Activated CD8-positive, alpha-beta memory T cell treated with anti-CD3 and anti-CD28 coated beads, Interleukin-2, amount 10 ng/mL, durations not matched to agents 7 days and 5 days (primary cell): ENCODE data around the gene BMP8B. TPM values are rescaled to one million over a fixed set of nuclear protein-coding genes. Genes with fewer than 3 reads are reported as not detected.

ENCODE experiments used
- ATAC-seq: fragments of 150-1000 bp; cut with Tn5 transposase; one replicate; pipeline ENCODE4 v1.10.0; 2021; ENCODE audit warnings: moderate library complexity
- CTCF ChIA-PET: fragments of 350-600 bp; sonication (Branson Sonifier 250); formaldehyde crosslinking; loops from one replicate; lab custom pipeline; 2021; ENCODE audit warnings: antibody characterized with exemption; lab: Charles Lee
- DNase-seq: peaks from one replicate; pipeline ENCODE4 v3.0.0-alpha.2; 2020
- H3K27ac Mint-ChIP-seq: one replicate; pipeline ENCODE4 v1.8.0; 2021; ENCODE audit warnings: mild to moderate bottlenecking, mixed read lengths
- H3K27me3 Mint-ChIP-seq: one replicate; pipeline ENCODE4 v1.8.0; 2021; ENCODE audit warnings: mixed read lengths
- H3K36me3 Mint-ChIP-seq: one replicate; pipeline ENCODE4 v1.8.0; 2021; ENCODE audit warnings: mild to moderate bottlenecking, mixed read lengths
- H3K4me1 Mint-ChIP-seq: one replicate; pipeline ENCODE4 v1.8.0; 2021; ENCODE audit warnings: mixed read lengths
- H3K4me3 Mint-ChIP-seq: one replicate; pipeline ENCODE4 v1.8.0; 2021; ENCODE audit warnings: mild to moderate bottlenecking, moderate library complexity, mixed read lengths
- H3K9me3 Mint-ChIP-seq: one replicate; pipeline ENCODE4 v1.8.0; 2022; ENCODE audit warnings: low read depth, mixed read lengths
- total RNA-seq, 2 experiments: library from RNA; stranded (reverse); gene quantifications; one replicate each; pipeline ENCODE4 v1.2.3, GENCODE V29; 2021

The BMP8B gene
- total RNA-seq, 2 experiments from 2014 or later = 0.47 to 0.61 TPM

GRCh38 chr1:39711104-39711965 is 77.3 kb downstream of the BMP8B start:
- ATAC-seq (no peak), DNase-seq (no peak)
- no peaks in the 10 kb centered on the region for H3K4me1 Mint-ChIP-seq
- CTCF ChIA-PET = interaction anchor here (1.5 to 2.7 kb wide), 4 partner anchors 11 to 102 kb away, joined by 4 to 10 read pairs (median 8); partner anchors contain the start of gene NT5C1A
- H3K27ac Mint-ChIP-seq = no peak overlapping the region
- no peaks in the 10 kb centered on the region for H3K36me3 Mint-ChIP-seq
- no peaks in the 10 kb centered on the region for H3K9me3 Mint-ChIP-seq
- H3K27me3 Mint-ChIP-seq = peaks cover 37% of the 10 kb centered on the region
- H3K4me3 Mint-ChIP-seq = no peak overlapping the region

- H3K27ac Mint-ChIP-seq = no peak overlapping the region
- H3K4me1 Mint-ChIP-seq = no peaks in the 10 kb centered on the region
- H3K9me3 Mint-ChIP-seq = no peaks in the 10 kb centered on the region
- H3K27me3 Mint-ChIP-seq = peaks cover 16% of the 10 kb centered on the region
- no peak for DNase-seq
- ATAC-seq = no peak
- no peak overlapping the region for H3K4me3 Mint-ChIP-seq
- CTCF ChIA-PET = interaction anchor here (1.2 kb wide), 1 partner anchor 49 kb away, joined by 3 read pairs; no protein-coding TSS in a partner anchor
- H3K36me3 Mint-ChIP-seq = no peaks in the 10 kb centered on the region
Measured at GRCh38 chr1:39707506-39707905, 81.2 kb downstream of the BMP8B start.

Other genes with a start within 250 kb of the BMP8B start
- 100 to 1,000 TPM; 183 to 211 TPM for gene PABPC4, start 212.1 kb downstream of the BMP8B start, total RNA-seq
- not detected for gene HEYL, start 149.2 kb downstream of the BMP8B start, total RNA-seq
- under 1 TPM in 1 of 2 experiments, not detected in 1; 0.80 TPM for gene NT5C1A, start 116.8 kb downstream of the BMP8B start, total RNA-seq
- under 1 TPM; 0.18 to 0.30 TPM for gene HPCAL4, start 97.4 kb downstream of the BMP8B start, total RNA-seq
- gene PPIE, start 50.0 kb downstream of the BMP8B start, total RNA-seq = 10 to 100 TPM; 67.4 to 69.5 TPM
- gene OXCT2, start 17.5 kb downstream of the BMP8B start, total RNA-seq = 1 to 10 TPM in 1 of 2 experiments, under 1 TPM in 1; 0.82 to 1.0 TPM
- 10 to 100 TPM; 16.8 to 21.2 TPM for gene TRIT1, start 94.6 kb upstream of the BMP8B start, total RNA-seq
- under 1 TPM; 0.12 to 0.26 TPM for gene MYCL, start 113.1 kb upstream of the BMP8B start, total RNA-seq
- gene MFSD2A, start 166.3 kb upstream of the BMP8B start, total RNA-seq = 1 to 10 TPM; 2.9 to 7.0 TPM